ENCODE measurements around the gene TTN. TPM values are rescaled to one million over a fixed set of nuclear protein-coding genes. Genes with fewer than 3 reads are reported as not detected.

Gene TTN
- total and polyA plus RNA-seq, 2 of the 4 experiments (the other 2 are of a cell fraction): 0.02 to 0.18 TPM

GRCh38 chr2:178514664-178515063 is 292.6 kb downstream of the TTN start:
- no peak overlapping the region for H2AK9ac ChIP-seq (replicated peaks; ENCODE audit: low read depth, low read length, poor library complexity)
- BruUV-seq (replicated peaks): no TSS peak
- no peak overlapping the region for H4K5ac ChIP-seq (ENCODE audit: low read depth, low read length)
- H2BK120ac ChIP-seq (ENCODE audit: low read depth, low read length): no peak overlapping the region
- no peaks in the 10 kb centered on the region for H3K27me3 ChIP-seq (ENCODE audit: control insufficient read depth, insufficient read depth, low read length)
- peaks cover 6% of the 10 kb centered on the region; the same call in 1 of the 2 replicates for H3K36me3 ChIP-seq (ENCODE audit: control insufficient read depth, insufficient read depth, low read length)
- H3K56ac ChIP-seq (ENCODE audit: extremely low read depth, insufficient read depth, low read length): no peak overlapping the region
- ATAC-seq (ENCODE audit: low read depth): peak; percentile 63
- ChIA-PET CTCF (interaction anchor here (0.6 to 1.0 kb wide), 3 partner anchors 9 to 396 kb away, joined by 3 to 7 read pairs (median 4); partner anchors contain the start of gene PLEKHA3), POLR2A (ENCODE audit: unreplicated experiment) (no interaction called here)
- peak; percentile 80 for DNase-seq
- no peak overlapping the region for H3K4ac ChIP-seq (ENCODE audit: low read depth, low read length)
- TF ChIP-seq MAFK (IDR thresholded peaks at IDR 0.05; ENCODE audit: low read depth, low read length): peak; percentile 16; the same call in 1 of the 2 replicates
- TF ChIP-seq, protein P1, sequence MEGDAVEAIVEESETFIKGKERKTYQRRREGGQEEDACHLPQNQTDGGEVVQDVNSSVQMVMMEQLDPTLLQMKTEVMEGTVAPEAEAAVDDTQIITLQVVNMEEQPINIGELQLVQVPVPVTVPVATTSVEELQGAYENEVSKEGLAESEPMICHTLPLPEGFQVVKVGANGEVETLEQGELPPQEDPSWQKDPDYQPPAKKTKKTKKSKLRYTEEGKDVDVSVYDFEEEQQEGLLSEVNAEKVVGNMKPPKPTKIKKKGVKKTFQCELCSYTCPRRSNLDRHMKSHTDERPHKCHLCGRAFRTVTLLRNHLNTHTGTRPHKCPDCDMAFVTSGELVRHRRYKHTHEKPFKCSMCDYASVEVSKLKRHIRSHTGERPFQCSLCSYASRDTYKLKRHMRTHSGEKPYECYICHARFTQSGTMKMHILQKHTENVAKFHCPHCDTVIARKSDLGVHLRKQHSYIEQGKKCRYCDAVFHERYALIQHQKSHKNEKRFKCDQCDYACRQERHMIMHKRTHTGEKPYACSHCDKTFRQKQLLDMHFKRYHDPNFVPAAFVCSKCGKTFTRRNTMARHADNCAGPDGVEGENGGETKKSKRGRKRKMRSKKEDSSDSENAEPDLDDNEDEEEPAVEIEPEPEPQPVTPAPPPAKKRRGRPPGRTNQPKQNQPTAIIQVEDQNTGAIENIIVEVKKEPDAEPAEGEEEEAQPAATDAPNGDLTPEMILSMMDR (conservative IDR thresholded peaks at IDR 0.05; ENCODE audit: low read depth, low read length): no peak
- in situ Hi-C loops (cut with MboI; ENCODE audit: low sequenced_read_pairs): no loop called here
- H2BK15ac ChIP-seq (ENCODE audit: low read depth, low read length): no peak overlapping the region
- H3K14ac ChIP-seq (replicated peaks; ENCODE audit: low read depth, low read length): no peak overlapping the region
- no peak overlapping the region for H3K27ac ChIP-seq (ENCODE audit: insufficient read depth, low read length)
- no peaks in the 10 kb centered on the region for H4K20me1 ChIP-seq (ENCODE audit: insufficient read depth, low read length)
- no peak overlapping the region for H2BK20ac ChIP-seq (ENCODE audit: low read depth, low read length)
- dilution Hi-C loops (cut with HindIII; ENCODE audit: low sequenced_read_pairs, unreplicated experiment): no loop called here
- intact Hi-C loops (cut with micrococcal nuclease): no loop called here
- H3K9me3 ChIP-seq (ENCODE audit: control insufficient read depth, insufficient read depth, low read length): no peaks in the 10 kb centered on the region
- no peak overlapping the region for H3K18ac ChIP-seq (ENCODE audit: low read depth, low read length)
- no peak overlapping the region for H2AK5ac ChIP-seq (ENCODE audit: low read depth, low read length)
- H3K79me1 ChIP-seq (ENCODE audit: low read depth in 1 of 2, low read length in 2 of 2): no peaks in the 10 kb centered on the region; a peak in 1 of 4 replicates
- H4K91ac ChIP-seq (ENCODE audit: insufficient read depth, low read depth, low read length): no peak overlapping the region
- H3K4me1 ChIP-seq (ENCODE audit: control insufficient read depth, insufficient read depth, low read length): peaks cover 2% of the 10 kb centered on the region; the same call in 1 of the 2 replicates
- no peak overlapping the region for H2AFZ ChIP-seq (replicated peaks; ENCODE audit: low read length, poor library complexity)
- H4K8ac ChIP-seq (ENCODE audit: low read depth in 2 of 2, low read length in 2 of 2): no peak overlapping the region
- no CpG with 5 or more reads among the region's 2 CpGs for WGBS, 2 experiments (ENCODE audit: extremely low coverage in 2 of 2, insufficient read length in 1 of 2)
- no peak overlapping the region for H3K4me3 ChIP-seq (ENCODE audit: insufficient read depth, low read depth, low read length)
- 0 out of 2 replicates have a peak, but pooled peaks cover 6% of the 10 kb centered on the region for H3K9me1 ChIP-seq (ENCODE audit: insufficient read depth, low read length)
- no peak overlapping the region for H3K9ac ChIP-seq (ENCODE audit: low read depth, low read length)
- H3K4me2 ChIP-seq (ENCODE audit: low read depth, low read length): no peak overlapping the region; the same call in 1 of the 2 replicates
- H2BK5ac ChIP-seq (ENCODE audit: low read depth, low read length, poor library complexity, severe bottlenecking): no peak overlapping the region
- H3K23ac ChIP-seq (ENCODE audit: low read depth, low read length): no peak overlapping the region

All from IMR-90 (cell line).